H1 (cell line): ENCODE data around the gene CC2D1A. TPM values are rescaled to one million over a fixed set of nuclear protein-coding genes. Genes with fewer than 3 reads are reported as not detected.

ENCODE experiments used
- CTCF ChIA-PET: fragments of 300-600 bp; sonication (Branson Sonifier 250); formaldehyde crosslinking; loops from one replicate; lab custom pipeline; 2021; ENCODE audit not compliant: partially characterized antibody; lab: Charles Lee
- POLR2A ChIA-PET: fragments of 300-600 bp; sonication (Branson Sonifier 250); formaldehyde crosslinking; loops from one replicate; lab custom pipeline; 2021; ENCODE audit warnings: inconsistent platforms; ENCODE audit not compliant: partially characterized antibody; lab: Charles Lee
- DNase-seq, 2 experiments: peaks; one replicate each; pipeline versions ENCODE4 v3.0.0 to v3.0.0-alpha.2; 2010 to 2022; ENCODE audit warnings: low spot score in 2 of 2, low read depth in 1 of 2, mixed read lengths in 1 of 2
- FAIRE-seq: peaks from 2 replicates; lab custom pipeline; 2011; peaks lifted over from hg19 to GRCh38; lab: Jason Lieb, UNC
- H2AFZ ChIP-seq: 2 replicates; pipeline ENCODE4 v1.8.1; 2012; ENCODE audit warnings: low read length, inconsistent platforms
- H2AK5ac ChIP-seq: 2 replicates; pipeline ENCODE4 v1.6.1; 2013; ENCODE audit warnings: low read depth, low read length
- H2BK120ac ChIP-seq: replicated peaks from 2 replicates; pipeline ENCODE3; 2013; ENCODE audit warnings: low read depth, low read length, inconsistent platforms
- H2BK12ac ChIP-seq: 2 replicates; pipeline ENCODE4 v1.6.1; 2013; ENCODE audit warnings: low read depth, low read length
- H2BK15ac ChIP-seq: 2 replicates; pipeline ENCODE4 v1.6.1; 2013; ENCODE audit warnings: low read length
- H2BK20ac ChIP-seq: 2 replicates; pipeline ENCODE4 v1.6.1; 2013; ENCODE audit warnings: low read length
- H2BK5ac ChIP-seq: 2 replicates; pipeline ENCODE4 v1.6.1; 2013; ENCODE audit warnings: low read depth, low read length
- H3K14ac ChIP-seq: 2 replicates; pipeline ENCODE4 v1.6.1; 2013; ENCODE audit warnings: inconsistent platforms; ENCODE audit not compliant: insufficient read length
- H3K18ac ChIP-seq: 2 replicates; pipeline ENCODE4 v1.6.1; 2013; ENCODE audit warnings: low read length; ENCODE audit errors: extremely low read depth
- H3K23ac ChIP-seq: 2 replicates; pipeline ENCODE4 v1.6.1; 2013; ENCODE audit warnings: inconsistent platforms; ENCODE audit not compliant: insufficient read length
- H3K23me2 ChIP-seq: 2 replicates; pipeline ENCODE4 v1.6.1; 2013; ENCODE audit warnings: low read depth, low read length
- H3K27ac ChIP-seq: 2 replicates; pipeline ENCODE4 v1.6.1; 2011; ENCODE audit warnings: low read depth, low read length, inconsistent platforms
- H3K27me3 ChIP-seq, 4 experiments: replicated peaks in 1 of 4; 1 replicate in 1 of 4; 2 replicates in 3 of 4; pipeline versions ENCODE4 v1.6.1 to v1.8.1; 2011 to 2013; ENCODE audit warnings: low read length in 3 of 4, mild to moderate bottlenecking in 3 of 4, inconsistent platforms in 2 of 4, mixed read lengths in 2 of 4, moderate library complexity in 1 of 4; ENCODE audit not compliant: control insufficient read depth in 3 of 4, insufficient read depth in 3 of 4; ENCODE audit errors: extremely low read depth in 1 of 4
- H3K36me3 ChIP-seq, 4 experiments: 2 replicates each; pipeline versions ENCODE4 v1.6.1 to v1.8.1; 2011 to 2013; ENCODE audit warnings: mild to moderate bottlenecking in 4 of 4, low read length in 3 of 4, moderate library complexity in 2 of 4, control low read depth in 1 of 4, inconsistent platforms in 1 of 4; ENCODE audit not compliant: insufficient read depth in 4 of 4, control insufficient read depth in 2 of 4
- H3K4ac ChIP-seq: replicated peaks from 2 replicates; pipeline ENCODE3; 2013; ENCODE audit warnings: low read length, low read depth, mixed read lengths, inconsistent platforms; ENCODE audit not compliant: insufficient read length
- H3K4me1 ChIP-seq, 4 experiments: replicated peaks in 1 of 4; 1 replicate in 1 of 4; 2 replicates in 3 of 4; pipeline versions ENCODE4 v1.6.1 to v1.8.1; 2011 to 2013; ENCODE audit warnings: low read length in 3 of 4, inconsistent platforms in 2 of 4, mixed read lengths in 1 of 4; ENCODE audit not compliant: insufficient read depth in 4 of 4, control insufficient read depth in 3 of 4
- H3K4me2 ChIP-seq, 2 experiments: 2 replicates each; pipeline versions ENCODE4 v1.6.1 to v1.8.1; 2011 to 2013; ENCODE audit warnings: low read depth in 2 of 2, low read length in 2 of 2, control low read depth in 1 of 2, inconsistent platforms in 1 of 2, mild to moderate bottlenecking in 1 of 2; ENCODE audit not compliant: insufficient read depth in 1 of 2
- H3K4me3 ChIP-seq, 4 experiments: fragments of 200-600, 300-600 bp in 1 of 4; sonication (generic), shearing (Covaris generic), sonication (Bioruptor Twin) in 1 of 4; 2 replicates each; pipeline versions ENCODE4 v1.5.1 to v1.8.1; 2011 to 2016; ENCODE audit warnings: low read length in 4 of 4, low read depth in 3 of 4, control low read depth in 2 of 4, inconsistent platforms in 2 of 4, mild to moderate bottlenecking in 2 of 4, mixed read lengths in 1 of 4, moderate library complexity in 1 of 4; ENCODE audit not compliant: insufficient read depth in 2 of 4; ENCODE audit errors: extremely low read depth in 1 of 4
- H3K56ac ChIP-seq: replicated peaks from 2 replicates; pipeline ENCODE3; 2013; ENCODE audit warnings: low read depth, mild to moderate bottlenecking, mixed read lengths, low read length, inconsistent platforms; ENCODE audit not compliant: insufficient read length
- H3K79me1 ChIP-seq: 2 replicates; pipeline ENCODE4 v1.6.1; 2013; ENCODE audit warnings: low read depth, low read length, control low read depth
- H3K79me2 ChIP-seq, 2 experiments: 2 replicates each; pipeline versions ENCODE4 v1.6.1 to v1.8.1; 2012 to 2013; ENCODE audit warnings: low read length in 2 of 2, mild to moderate bottlenecking in 2 of 2, inconsistent platforms in 1 of 2; ENCODE audit not compliant: insufficient read depth in 2 of 2, control insufficient read depth in 1 of 2
- H3K9ac ChIP-seq, 4 experiments: replicated peaks in 1 of 4; 1 replicate in 1 of 4; 2 replicates in 3 of 4; pipeline versions ENCODE4 v1.6.1 to v1.8.1; 2011 to 2013; ENCODE audit warnings: low read depth in 3 of 4, low read length in 3 of 4, control low read depth in 2 of 4, mild to moderate bottlenecking in 2 of 4, moderate library complexity in 2 of 4, inconsistent platforms in 1 of 4; ENCODE audit errors: extremely low read depth in 1 of 4
- H3K9me3 ChIP-seq, 2 experiments: 2 replicates each; pipeline versions ENCODE4 v1.6.1 to v1.8.1; 2012 to 2013; ENCODE audit warnings: mild to moderate bottlenecking in 2 of 2, moderate library complexity in 2 of 2, control low read depth in 1 of 2, inconsistent platforms in 1 of 2, low read depth in 1 of 2, low read length in 1 of 2, mixed read lengths in 1 of 2; ENCODE audit not compliant: insufficient read depth in 2 of 2
- H4K20me1 ChIP-seq, 2 experiments: replicated peaks in 1 of 2; 2 replicates each; pipeline versions ENCODE3 to v1.8.1; 2011 to 2013; ENCODE audit warnings: inconsistent platforms in 2 of 2, low read length in 2 of 2, mild to moderate bottlenecking in 1 of 2; ENCODE audit not compliant: insufficient read depth in 2 of 2, control insufficient read depth in 1 of 2
- H4K5ac ChIP-seq: 2 replicates; pipeline ENCODE4 v1.6.1; 2013; ENCODE audit warnings: low read length, low read depth, mixed read lengths, inconsistent platforms; ENCODE audit not compliant: insufficient read length
- H4K8ac ChIP-seq: 2 replicates; pipeline ENCODE4 v1.8.0; 2013; ENCODE audit warnings: mild to moderate bottlenecking, moderate library complexity, low read length, inconsistent platforms; ENCODE audit not compliant: insufficient read depth; ENCODE audit errors: extremely low read depth
- H4K91ac ChIP-seq: replicated peaks from 2 replicates; pipeline ENCODE3; 2013; ENCODE audit warnings: low read length, mixed read lengths, inconsistent platforms; ENCODE audit not compliant: insufficient read length
- BACH1 ChIP-seq: IDR thresholded peaks from 2 replicates; pipeline ENCODE4 v1.6.1; 2012; ENCODE audit warnings: low read length, improper control_type of control experiment
- CBX5 ChIP-seq: fragments of 300-800, 300-1000 bp; sonication (generic); IDR thresholded peaks from 2 replicates; pipeline ENCODE4 v1.7.1; 2016; ENCODE audit warnings: antibody characterized with exemption, low read length, low read depth
- EZH2 ChIP-seq: fragments of 200-600 bp; sonication (generic); IDR thresholded peaks from 2 replicates; pipeline ENCODE4 v1.7.1; 2012; ENCODE audit warnings: low read depth, mild to moderate bottlenecking, moderate library complexity, low read length, inconsistent platforms; ENCODE audit not compliant: severe bottlenecking
- HDAC2 ChIP-seq, 2 experiments: fragments of 300-600 bp in 1 of 2; sonication (generic) in 1 of 2; IDR thresholded peaks; 2 replicates each; pipeline ENCODE4 v1.6.1; 2011 to 2012; ENCODE audit warnings: low read depth in 2 of 2, low read length in 2 of 2, mild to moderate bottlenecking in 2 of 2, moderate library complexity in 2 of 2, borderline replicate concordance in 1 of 2, inconsistent platforms in 1 of 2
- RFX5 ChIP-seq: IDR thresholded peaks from 2 replicates; pipeline ENCODE4 v1.6.1; 2011; ENCODE audit warnings: low read depth, low read length, improper control_type of control experiment, borderline replicate concordance
- TEAD4 ChIP-seq: IDR thresholded peaks from 2 replicates; pipeline ENCODE4 v1.6.1; 2012; ENCODE audit warnings: low read depth, low read length, inconsistent platforms, mixed read lengths
- WGBS, 2 experiments: shearing (Covaris generic) in 1 of 2; methylation state at CpG; one replicate each; pipeline versions ENCODE4 v1.1.6 to v1.1.7; 2013 to 2015; ENCODE audit warnings: low lambda C conversion rate in 2 of 2, mixed read lengths in 2 of 2, inconsistent platforms in 1 of 2, low coverage in 1 of 2, missing lambda C conversion rate in 1 of 2; ENCODE audit not compliant: insufficient replicate concordance in 2 of 2, insufficient coverage in 1 of 2, insufficient read length in 1 of 2; ENCODE audit errors: extremely low coverage in 1 of 2, missing lambda C conversion rate in 1 of 2; 5-methylcytosine and 5-hydroxymethylcytosine counted together
- polyA plus RNA-seq, 7 experiments: library from polyadenylated mRNA; depleted of rRNA in 3 of 7; stranded (reverse) in 5 of 7; unstranded in 2 of 7; fragments of >200 nt in 5 of 7; fragments of 200-250 nt in 2 of 7; gene quantifications; 1 replicate in 5 of 7; 2 replicates in 1 of 7; 4 replicates in 1 of 7; pipeline versions ENCODE4 v1.2.1 to v1.2.3, GENCODE V29; 2011 to 2013; ENCODE audit warnings: missing spikeins in 2 of 7, mixed read lengths in 2 of 7
- total RNA-seq: library from RNA; stranded (reverse); fragmentation: NEBNext Ultra II Directional; extraction: Animal tissue kit (Norgen Biotek cat#: 25700); gene quantifications from 2 replicates; pipeline ENCODE4 v1.2.1, GENCODE V29; 2021

The CC2D1A gene
- total and polyA plus RNA-seq, 2 of the 8 experiments (the other 6 are each of a cell fraction or from before 2014, with no cell fraction given) = 12.5 to 33.0 TPM

- FAIRE-seq (no peak), DNase-seq (no peak)
- Histone ChIP-seq H3K36me3 (no peaks in the 10 kb centered on the region), H3K79me1 (no peaks in the 10 kb centered on the region), H3K23ac (no peak overlapping the region), H4K20me1 (peaks cover 0 to 10% of the 10 kb centered on the region in 2 experiments), H2BK20ac (no peak overlapping the region), H4K5ac (no peak overlapping the region), H3K27ac (no peak overlapping the region), H2BK12ac (no peak overlapping the region), H2BK5ac (no peak overlapping the region), H3K23me2 (no peaks in the 10 kb centered on the region), H3K27me3 (peaks cover 36 to 78% (median 59%) of the 10 kb centered on the region in 4 experiments), H3K14ac (no peak overlapping the region), H2BK120ac (no peak overlapping the region), H3K9ac (no peak overlapping the region), H2BK15ac (no peak overlapping the region), H3K4me2 (0 out of 4 replicates have a peak overlapping the region, but pooled peaks of 1 of the 2 experiments have one; percentile 8), H3K18ac (no peak overlapping the region), H4K8ac (no peak overlapping the region), H3K4ac (no peak overlapping the region), H2AK5ac (no peak overlapping the region), H3K56ac (no peak overlapping the region), H2AFZ (no peak overlapping the region), H3K79me2 (no peaks in the 10 kb centered on the region), H4K91ac (no peak overlapping the region), H3K9me3 (no peaks in the 10 kb centered on the region), H3K4me1 (no peaks in the 10 kb centered on the region; a peak in 2 of 7 replicates), H3K4me3 (no peak overlapping the region)
- ChIA-PET CTCF (interaction anchor here (0.6 to 1.1 kb wide), 3 partner anchors 12 to 370 kb away, joined by 3 to 4 read pairs (median 3); no protein-coding TSS in a partner anchor), POLR2A (interaction anchor here (1.5 kb wide), 2 partner anchors 10 to 26 kb away, joined by 4 to 7 read pairs; no protein-coding TSS in a partner anchor)
- WGBS, 2 experiments = 67% methylated on average over 23 of the region's 35 CpGs; no CpG with 5 or more reads in 1 of the 2 experiments
- TF ChIP-seq CBX5 (no peak), BACH1 (no peak), HDAC2 (IDR thresholded peaks at IDR 0.05; ENCODE audit: borderline replicate concordance in 1 of 2, low read depth in 2 of 2, low read length in 2 of 2) (no peak), RFX5 (no peak), EZH2 (peak; percentile 3), TEAD4 (no peak)
These were observed 32.0 kb upstream of the CC2D1A start for GRCh38 chr19:13873834-13874515.
